ENCODE results near the gene ENPP6.

The ENPP6 gene

GRCh38 chr4:184201179-184201578, 16.5 kb downstream of the ENPP6 start:
- DNase-seq (ENCODE audit: low read depth): no peak
- TF ChIP-seq, protein P1, sequence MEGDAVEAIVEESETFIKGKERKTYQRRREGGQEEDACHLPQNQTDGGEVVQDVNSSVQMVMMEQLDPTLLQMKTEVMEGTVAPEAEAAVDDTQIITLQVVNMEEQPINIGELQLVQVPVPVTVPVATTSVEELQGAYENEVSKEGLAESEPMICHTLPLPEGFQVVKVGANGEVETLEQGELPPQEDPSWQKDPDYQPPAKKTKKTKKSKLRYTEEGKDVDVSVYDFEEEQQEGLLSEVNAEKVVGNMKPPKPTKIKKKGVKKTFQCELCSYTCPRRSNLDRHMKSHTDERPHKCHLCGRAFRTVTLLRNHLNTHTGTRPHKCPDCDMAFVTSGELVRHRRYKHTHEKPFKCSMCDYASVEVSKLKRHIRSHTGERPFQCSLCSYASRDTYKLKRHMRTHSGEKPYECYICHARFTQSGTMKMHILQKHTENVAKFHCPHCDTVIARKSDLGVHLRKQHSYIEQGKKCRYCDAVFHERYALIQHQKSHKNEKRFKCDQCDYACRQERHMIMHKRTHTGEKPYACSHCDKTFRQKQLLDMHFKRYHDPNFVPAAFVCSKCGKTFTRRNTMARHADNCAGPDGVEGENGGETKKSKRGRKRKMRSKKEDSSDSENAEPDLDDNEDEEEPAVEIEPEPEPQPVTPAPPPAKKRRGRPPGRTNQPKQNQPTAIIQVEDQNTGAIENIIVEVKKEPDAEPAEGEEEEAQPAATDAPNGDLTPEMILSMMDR (conservative IDR thresholded peaks at IDR 0.05; ENCODE audit: low read length): no peak
- H3K4me3 ChIP-seq (ENCODE audit: low read length): no peak overlapping the region

DNA sequence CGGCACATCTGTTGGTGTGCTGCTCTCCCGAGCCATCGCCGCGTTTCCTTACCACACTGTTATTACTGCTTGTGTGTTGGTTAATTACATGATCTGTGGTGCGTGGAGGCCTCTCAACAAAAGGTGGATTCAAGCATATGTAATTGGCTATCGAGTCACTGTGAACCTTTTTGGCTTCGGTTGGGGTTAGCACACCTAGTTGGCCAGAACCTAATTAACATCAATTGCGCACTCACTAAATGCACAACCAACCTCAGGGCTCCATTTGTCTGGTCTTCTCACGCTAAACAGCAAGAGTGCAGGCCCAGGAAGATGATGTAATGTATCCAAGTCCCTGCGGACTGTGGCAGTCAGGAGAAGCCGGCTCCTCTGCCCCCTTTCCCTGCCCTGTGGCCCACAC, 17.4 kb downstream of the ENPP6 start:
- TF ChIP-seq, protein P1 (conservative IDR thresholded peaks at IDR 0.05; ENCODE audit: low read length): no peak
- no peak for DNase-seq (ENCODE audit: low read depth)
- no peak overlapping the region for H3K4me3 ChIP-seq (ENCODE audit: low read length)

DNA sequence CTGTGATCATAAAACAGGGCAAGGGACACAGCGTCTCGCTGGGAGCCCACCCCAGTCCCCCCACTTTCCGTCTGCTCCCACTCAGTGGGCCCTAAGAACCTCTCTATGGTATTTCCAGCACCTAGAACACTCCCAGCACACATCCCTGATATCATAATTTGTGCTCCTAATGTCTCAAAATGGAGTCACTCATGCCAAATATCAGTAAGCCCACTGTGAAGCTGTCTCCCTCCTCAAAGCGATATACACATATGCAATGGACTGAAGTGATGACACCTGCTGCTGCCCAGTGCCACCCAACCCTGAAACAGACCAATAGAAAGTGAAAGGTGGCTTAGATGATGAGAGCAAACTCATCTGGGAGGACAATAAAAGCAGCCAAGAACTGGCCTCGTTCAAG, 17.9 kb downstream of the ENPP6 start:
- no peak for DNase-seq (ENCODE audit: low read depth)
- TF ChIP-seq, protein P1 (conservative IDR thresholded peaks at IDR 0.05; ENCODE audit: low read length): no peak
- no peak overlapping the region for H3K4me3 ChIP-seq (ENCODE audit: low read length)

DNA sequence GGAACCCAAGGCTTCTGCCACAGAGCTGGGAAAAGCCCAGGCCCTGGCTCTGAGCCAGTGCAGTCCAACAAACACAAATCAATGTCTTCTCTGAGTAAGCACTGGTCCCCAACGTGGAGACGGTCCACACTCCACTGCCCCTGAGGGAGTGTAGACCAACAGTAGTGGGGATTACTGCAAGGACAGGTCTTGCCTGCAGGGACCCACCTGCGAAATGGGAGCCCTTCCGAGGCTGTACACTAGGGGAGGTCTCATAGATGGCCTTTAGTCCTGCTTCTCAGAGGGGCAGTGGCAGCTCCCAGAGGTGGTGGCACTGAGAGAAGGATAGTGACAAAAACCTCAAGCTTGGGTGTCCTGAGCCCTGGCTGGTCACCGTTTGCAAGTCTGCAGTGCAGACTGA, 19.5 kb downstream of the ENPP6 start:
- DNase-seq (ENCODE audit: low read depth): no peak
- no peak overlapping the region for H3K4me3 ChIP-seq (ENCODE audit: low read length)
- TF ChIP-seq, protein P1 (conservative IDR thresholded peaks at IDR 0.05; ENCODE audit: low read length): no peak

GRCh38 chr4:184197536-184198082, 20.1 kb downstream of the ENPP6 start:
- DNase-seq (ENCODE audit: low read depth): no peak
- no peak overlapping the region for H3K4me3 ChIP-seq (ENCODE audit: low read length)
- TF ChIP-seq, protein P1 (conservative IDR thresholded peaks at IDR 0.05; ENCODE audit: low read length): no peak

DNA sequence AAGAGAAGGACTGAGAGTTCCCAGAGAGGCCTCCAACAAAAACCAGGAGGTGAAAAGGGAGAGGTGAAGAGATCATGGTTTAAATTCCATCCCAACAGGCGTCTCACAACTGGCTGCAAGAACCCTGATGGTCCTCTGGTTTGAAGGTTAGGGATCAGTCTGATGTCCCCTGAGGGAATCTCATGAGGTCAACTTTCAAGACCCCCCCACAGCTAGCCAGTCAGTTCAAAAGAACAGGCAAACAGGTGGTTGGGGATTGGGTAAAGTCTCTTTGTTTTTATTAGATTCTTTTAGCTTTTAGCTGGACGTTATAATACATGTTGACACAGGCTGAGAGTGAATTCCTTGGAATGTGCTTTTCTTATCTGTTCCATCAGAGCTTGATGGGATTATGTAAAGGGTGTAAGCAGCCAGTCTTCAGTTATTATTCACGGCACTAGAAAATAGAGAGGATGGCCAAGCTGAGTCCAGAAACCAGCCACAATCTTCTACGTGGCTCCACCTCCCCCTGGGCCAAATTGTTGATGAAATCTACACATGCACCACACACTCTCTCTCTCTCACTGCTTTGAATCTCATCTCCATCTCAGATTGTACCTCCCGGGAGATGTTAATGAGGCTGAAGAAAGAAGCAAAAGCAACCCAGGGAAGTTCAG, 20.8 kb downstream of the ENPP6 start:
- no peak for DNase-seq (ENCODE audit: low read depth)
- TF ChIP-seq, protein P1 (conservative IDR thresholded peaks at IDR 0.05; ENCODE audit: low read length): no peak
- H3K4me3 ChIP-seq (ENCODE audit: low read length): no peak overlapping the region
